ENCODE data around the gene SPTBN1.

The SPTBN1 gene

GRCh38 chr2:54614819-54615218, 158.7 kb downstream of the SPTBN1 start:
- TF ChIP-seq CTCF (conservative IDR thresholded peaks at IDR 0.05) (no peak), ZFX (IDR thresholded peaks at IDR 0.05) (no peak)
- H3K27ac ChIP-seq = no peak overlapping the region

GRCh38 chr2:54615832-54616534, 159.9 kb downstream of the SPTBN1 start:
- TF ChIP-seq ZFX (IDR thresholded peaks at IDR 0.05) (no peak), CTCF (conservative IDR thresholded peaks at IDR 0.05) (no peak)
- H3K27ac ChIP-seq = no peak overlapping the region

GRCh38 chr2:54617409-54617808, 161.3 kb downstream of the SPTBN1 start:
- H3K27ac ChIP-seq = no peak overlapping the region
- TF ChIP-seq CTCF (conservative IDR thresholded peaks at IDR 0.05) = no peak
- TF ChIP-seq ZFX (IDR thresholded peaks at IDR 0.05) = no peak

- no peak overlapping the region for H3K27ac ChIP-seq
- no peak for TF ChIP-seq CTCF (conservative IDR thresholded peaks at IDR 0.05)
- TF ChIP-seq ZFX (IDR thresholded peaks at IDR 0.05) = no peak
Observed at GRCh38 chr2:54618646-54619565, 162.8 kb downstream of the SPTBN1 start.

GRCh38 chr2:54619660-54620231, 163.6 kb downstream of the SPTBN1 start:
- no peak overlapping the region for H3K27ac ChIP-seq
- TF ChIP-seq CTCF (conservative IDR thresholded peaks at IDR 0.05) = no peak
- no peak for TF ChIP-seq ZFX (IDR thresholded peaks at IDR 0.05)

GRCh38 chr2:54620948-54621347, 164.8 kb downstream of the SPTBN1 start:
- TF ChIP-seq ZFX (IDR thresholded peaks at IDR 0.05) (no peak), CTCF (conservative IDR thresholded peaks at IDR 0.05) (no peak)

More at GRCh38 chr2:54620948-54621347, 164.8 kb downstream of the SPTBN1 start:
- no peak overlapping the region for H3K27ac ChIP-seq

Data from C4-2B (cell line).